Neural cell (in vitro differentiated cells): Measurements from ENCODE around the gene AHCYL1. TPM values are rescaled to one million over a fixed set of nuclear protein-coding genes. Genes with fewer than 3 reads are reported as not detected.

ENCODE experiments used
- H2AFZ ChIP-seq: fragments of 200-600, 300-800 bp; sonication (generic), shearing (Covaris generic); 2 replicates; pipeline ENCODE4 v1.6.0; 2014; ENCODE audit warnings: low read depth, mild to moderate bottlenecking, antibody characterized with exemption, low read length, moderate library complexity
- H3F3A ChIP-seq: fragments of 200-600 bp; shearing (Covaris generic); 2 replicates; pipeline ENCODE4 v1.6.1; 2016; ENCODE audit warnings: mild to moderate bottlenecking, moderate library complexity, mixed read lengths, antibody characterized with exemption, low read length; ENCODE audit not compliant: insufficient read depth, poor library complexity, severe bottlenecking
- H3K27ac ChIP-seq: fragments of 200-600, 300-800 bp; sonication (generic), shearing (Covaris generic); 2 replicates; pipeline ENCODE4 v1.5.1; 2014; ENCODE audit warnings: mild to moderate bottlenecking, low read length, moderate library complexity
- H3K27me3 ChIP-seq: fragments of 300-800, 200-600 bp; sonication (generic), shearing (Covaris generic); 2 replicates; pipeline ENCODE4 v1.6.0; 2014; ENCODE audit warnings: mild to moderate bottlenecking, low read depth, low read length, moderate library complexity; ENCODE audit not compliant: insufficient read depth
- H3K36me3 ChIP-seq: fragments of 300-800, 200-600 bp; sonication (generic), shearing (Covaris generic); 2 replicates; pipeline ENCODE4 v1.5.1; 2014; ENCODE audit warnings: mild to moderate bottlenecking, antibody characterized with exemption, low read length, moderate library complexity; ENCODE audit not compliant: insufficient read depth
- H3K4me2 ChIP-seq: fragments of 300-800, 200-600 bp; sonication (generic), shearing (Covaris generic); 2 replicates; pipeline ENCODE4 v1.6.0; 2014; ENCODE audit warnings: mild to moderate bottlenecking, low read length
- H3K4me3 ChIP-seq: fragments of 300-800, 200-600 bp; sonication (generic), shearing (Covaris generic); 2 replicates; pipeline ENCODE4 v1.5.1; 2014; ENCODE audit warnings: mild to moderate bottlenecking, low read length, moderate library complexity
- H3K79me2 ChIP-seq: fragments of 200-600 bp; shearing (Covaris generic); replicated peaks from 2 replicates; pipeline ENCODE4 v1.6.0; 2014; ENCODE audit warnings: mild to moderate bottlenecking, low read length, moderate library complexity; ENCODE audit not compliant: insufficient read depth
- H3K9ac ChIP-seq: fragments of 300-800, 200-600 bp; sonication (generic), shearing (Covaris generic); 2 replicates; pipeline ENCODE4 v1.6.1; 2016; ENCODE audit warnings: mild to moderate bottlenecking, low read length, mixed read lengths
- H3K9me2 ChIP-seq: fragments of 200-600 bp; shearing (Covaris generic); 2 replicates; pipeline ENCODE4 v1.6.1; 2016; ENCODE audit warnings: mild to moderate bottlenecking, low read length, mixed read lengths; ENCODE audit not compliant: insufficient read depth
- H3K9me3 ChIP-seq: fragments of 200-600, 300-800 bp; sonication (generic), shearing (Covaris generic); 2 replicates; pipeline ENCODE4 v1.6.1; 2016; ENCODE audit warnings: mild to moderate bottlenecking, mixed run types, low read length, moderate library complexity, mixed read lengths
- H4K20me1 ChIP-seq: fragments of 200-600 bp; shearing (Covaris generic); 2 replicates; pipeline ENCODE4 v1.6.1; 2016; ENCODE audit warnings: mild to moderate bottlenecking, mixed run types; ENCODE audit not compliant: insufficient read depth
- CTCF ChIP-seq: fragments of 450-650 bp; IDR thresholded peaks from 2 replicates; pipeline ENCODE4 v1.5.1; 2014; ENCODE audit warnings: antibody characterized with exemption, mild to moderate bottlenecking, moderate library complexity; ENCODE audit not compliant: poor library complexity, severe bottlenecking
- EP300 ChIP-seq: fragments of 450-650 bp; conservative IDR thresholded peaks from 2 replicates; pipeline ENCODE4 v1.6.1; 2014; ENCODE audit warnings: antibody characterized with exemption, mild to moderate bottlenecking, moderate library complexity; ENCODE audit not compliant: poor library complexity, severe bottlenecking
- EZH2 ChIP-seq: fragments of 200-600, 300-800 bp; shearing (Covaris generic), sonication (generic); IDR thresholded peaks from 2 replicates; pipeline ENCODE4 v1.6.1; 2014; ENCODE audit warnings: antibody characterized with exemption, low read length, borderline replicate concordance, mild to moderate bottlenecking; ENCODE audit not compliant: insufficient read depth, poor library complexity, severe bottlenecking
- MXI1 ChIP-seq: fragments of 450-650 bp; conservative IDR thresholded peaks from 2 replicates; pipeline ENCODE4 v1.6.1; 2014; ENCODE audit warnings: antibody characterized with exemption, mild to moderate bottlenecking; ENCODE audit not compliant: poor library complexity, severe bottlenecking
- POLR2AphosphoS5 ChIP-seq: IDR thresholded peaks from 2 replicates; pipeline ENCODE4 v1.6.1; 2012
- RAD21 ChIP-seq: fragments of 450-650 bp; conservative IDR thresholded peaks from 2 replicates; pipeline ENCODE4 v1.6.1; 2014; ENCODE audit warnings: antibody characterized with exemption, mild to moderate bottlenecking, moderate library complexity
- REST ChIP-seq: IDR thresholded peaks from 2 replicates; pipeline ENCODE4 v1.6.1; 2012; ENCODE audit warnings: borderline replicate concordance
- SMC3 ChIP-seq: fragments of 450-650 bp; conservative IDR thresholded peaks from 2 replicates; pipeline ENCODE4 v1.6.1; 2014; ENCODE audit warnings: antibody characterized with exemption, mild to moderate bottlenecking, moderate library complexity; ENCODE audit not compliant: poor library complexity
- TAF1 ChIP-seq: IDR thresholded peaks from 2 replicates; pipeline ENCODE4 v1.6.1; 2012; ENCODE audit warnings: low read depth
- polyA plus RNA-seq: library from polyadenylated mRNA; depleted of rRNA; stranded (reverse); fragments of >200 nt; gene quantifications from 2 replicates; pipeline ENCODE4 v1.2.3, GENCODE V29; 2014

The AHCYL1 gene
- polyA plus RNA-seq, 1 donor from 2014 or later, result 48.7 TPM

DNA sequence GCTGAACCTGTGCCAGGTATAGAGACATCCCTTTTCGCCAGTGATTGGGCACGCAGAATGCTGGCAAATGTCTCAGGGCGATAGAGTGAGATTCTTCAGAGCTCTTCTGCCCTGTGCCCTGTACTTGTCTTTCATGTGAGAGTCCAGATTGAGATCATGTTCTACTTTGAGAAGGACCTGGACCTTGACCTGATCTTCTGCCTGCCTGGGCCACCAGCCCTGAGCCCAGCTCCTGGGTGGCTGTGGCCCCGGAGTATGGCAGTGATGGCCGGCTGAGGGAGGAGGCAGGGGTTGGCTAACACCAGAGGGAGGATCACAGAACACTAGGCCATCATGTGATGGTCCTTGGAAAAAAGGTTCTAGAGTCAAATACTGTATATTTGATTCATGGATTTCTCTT lies 63.7 kb downstream of the AHCYL1 start:
- TF ChIP-seq TAF1 (no peak), SMC3 (no peak), CTCF (no peak), POLR2AphosphoS5 (no peak), MXI1 (no peak), EZH2 (no peak), REST (no peak), RAD21 (no peak), EP300 (no peak)
- Histone ChIP-seq H3K79me2 (no peaks in the 10 kb centered on the region), H3K27ac (no peak overlapping the region), H3K27me3 (no peaks in the 10 kb centered on the region), H3K4me2 (no peak overlapping the region), H4K20me1 (no peaks in the 10 kb centered on the region), H2AFZ (no peak overlapping the region), H3K36me3 (peaks cover 6% of the 10 kb centered on the region), H3K9me2 (no peaks in the 10 kb centered on the region), H3K4me3 (no peak overlapping the region), H3K9me3 (no peaks in the 10 kb centered on the region), H3F3A (no peaks in the 10 kb centered on the region), H3K9ac (no peak overlapping the region)

GRCh38 chr1:110048923-110049601 lies 64.5 kb downstream of the AHCYL1 start:
- Histone ChIP-seq H3K27ac (no peak overlapping the region), H3K27me3 (no peaks in the 10 kb centered on the region), H2AFZ (no peak overlapping the region), H3F3A (no peaks in the 10 kb centered on the region), H4K20me1 (no peaks in the 10 kb centered on the region), H3K9me2 (no peaks in the 10 kb centered on the region), H3K79me2 (no peaks in the 10 kb centered on the region), H3K9ac (no peak overlapping the region), H3K4me2 (no peak overlapping the region), H3K9me3 (no peaks in the 10 kb centered on the region), H3K36me3 (peaks cover 6% of the 10 kb centered on the region), H3K4me3 (no peak overlapping the region)
- TF ChIP-seq EZH2, result no peak
- TF ChIP-seq CTCF, result no peak
- no peak for TF ChIP-seq REST
- TF ChIP-seq POLR2AphosphoS5, result no peak
- no peak for TF ChIP-seq SMC3
- no peak for TF ChIP-seq TAF1
- TF ChIP-seq MXI1, result no peak
